IgD-negative memory B cell (primary cell): Measurements from ENCODE around the gene SUN5. TPM values are rescaled to one million over a fixed set of nuclear protein-coding genes. Genes with fewer than 3 reads are reported as not detected.

Source experiments
- H3K27ac Mint-ChIP-seq, 3 donors: one replicate each; pipeline ENCODE4 v1.8.0; 2020 to 2022; ENCODE audit warnings: mild to moderate bottlenecking in 3 of 3, mixed read lengths in 3 of 3, moderate library complexity in 1 of 3
- H3K27me3 Mint-ChIP-seq: one replicate; pipeline ENCODE4 v1.8.0; 2021; ENCODE audit warnings: mixed read lengths
- H3K36me3 Mint-ChIP-seq: one replicate; pipeline ENCODE4 v1.8.0; 2020; ENCODE audit warnings: mild to moderate bottlenecking, mixed read lengths
- H3K4me1 Mint-ChIP-seq, 3 donors: one replicate each; pipeline ENCODE4 v1.8.0; 2020 to 2022; ENCODE audit warnings: mixed read lengths in 3 of 3, mild to moderate bottlenecking in 1 of 3
- H3K4me3 Mint-ChIP-seq, 4 donors: one replicate each; pipeline ENCODE4 v1.8.0; 2020 to 2022; ENCODE audit warnings: mild to moderate bottlenecking in 4 of 4, mixed read lengths in 4 of 4, moderate library complexity in 3 of 4
- H3K9me3 Mint-ChIP-seq, 3 donors: one replicate each; pipeline ENCODE4 v1.8.0; 2020 to 2021; ENCODE audit warnings: mixed read lengths in 3 of 3, mild to moderate bottlenecking in 1 of 3
- polyA plus RNA-seq: library from polyadenylated mRNA; unstranded; fragments of 300-500 nt; fragmentation: Illumina TruSeq; gene quantifications from one replicate; pipeline ENCODE4 v1.2.3, GENCODE V29; 2021

Gene SUN5
- polyA plus RNA-seq, 1 donor from 2014 or later, result not detected

DNA sequence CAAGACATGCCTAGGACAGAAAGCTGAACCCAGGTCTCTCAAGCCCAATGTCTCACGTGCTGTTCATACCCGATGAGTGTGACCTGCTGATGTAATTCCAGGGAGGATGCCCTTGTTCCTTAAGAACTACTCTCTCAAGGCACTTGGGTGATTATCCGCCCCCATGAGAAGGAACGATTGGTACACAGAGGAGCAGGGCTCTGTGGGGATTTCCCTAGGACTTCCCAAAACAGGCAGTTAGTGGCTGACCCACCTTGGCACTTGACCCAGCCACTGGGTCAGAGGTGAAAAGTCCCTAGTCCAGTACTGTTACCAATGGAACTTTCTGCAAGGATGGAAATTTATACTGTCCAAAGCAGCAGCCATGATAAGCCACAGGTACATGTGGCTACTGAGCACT lies 18.1 kb upstream of the SUN5 start:
- H3K36me3 Mint-ChIP-seq, result no peaks in the 10 kb centered on the region
- H3K4me3 Mint-ChIP-seq, result no peak overlapping the region
- H3K4me1 Mint-ChIP-seq, result peaks cover 0 to 5% (median 5%) of the 10 kb centered on the region in 3 donors
- no peaks in the 10 kb centered on the region for H3K27me3 Mint-ChIP-seq
- H3K27ac Mint-ChIP-seq, result no peak overlapping the region
- H3K9me3 Mint-ChIP-seq, result no peaks in the 10 kb centered on the region

DNA sequence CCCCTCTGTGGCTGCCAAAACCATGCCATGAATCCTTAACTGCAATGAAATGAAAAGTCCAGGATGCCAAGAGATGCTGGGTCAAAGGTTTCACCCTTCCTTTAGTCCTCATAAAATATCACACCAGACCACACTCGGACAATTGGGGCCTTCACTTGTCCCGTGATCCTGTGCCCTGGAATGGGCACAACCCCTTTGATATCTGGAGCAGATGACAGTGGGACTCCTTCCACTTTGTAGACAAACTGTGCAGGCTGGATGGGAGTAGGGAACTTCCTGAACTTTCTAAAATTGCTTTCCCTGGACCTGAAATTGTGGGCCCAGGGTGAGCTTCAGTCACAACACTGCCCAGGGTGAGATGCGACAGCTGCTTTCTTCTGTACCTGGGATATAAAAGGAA lies 17.6 kb upstream of the SUN5 start:
- no peak overlapping the region for H3K4me3 Mint-ChIP-seq
- no peaks in the 10 kb centered on the region for H3K36me3 Mint-ChIP-seq
- H3K27ac Mint-ChIP-seq, result no peak overlapping the region
- no peaks in the 10 kb centered on the region for H3K27me3 Mint-ChIP-seq
- H3K4me1 Mint-ChIP-seq, result peaks cover 0 to 5% (median 5%) of the 10 kb centered on the region in 3 donors
- no peaks in the 10 kb centered on the region for H3K9me3 Mint-ChIP-seq

DNA sequence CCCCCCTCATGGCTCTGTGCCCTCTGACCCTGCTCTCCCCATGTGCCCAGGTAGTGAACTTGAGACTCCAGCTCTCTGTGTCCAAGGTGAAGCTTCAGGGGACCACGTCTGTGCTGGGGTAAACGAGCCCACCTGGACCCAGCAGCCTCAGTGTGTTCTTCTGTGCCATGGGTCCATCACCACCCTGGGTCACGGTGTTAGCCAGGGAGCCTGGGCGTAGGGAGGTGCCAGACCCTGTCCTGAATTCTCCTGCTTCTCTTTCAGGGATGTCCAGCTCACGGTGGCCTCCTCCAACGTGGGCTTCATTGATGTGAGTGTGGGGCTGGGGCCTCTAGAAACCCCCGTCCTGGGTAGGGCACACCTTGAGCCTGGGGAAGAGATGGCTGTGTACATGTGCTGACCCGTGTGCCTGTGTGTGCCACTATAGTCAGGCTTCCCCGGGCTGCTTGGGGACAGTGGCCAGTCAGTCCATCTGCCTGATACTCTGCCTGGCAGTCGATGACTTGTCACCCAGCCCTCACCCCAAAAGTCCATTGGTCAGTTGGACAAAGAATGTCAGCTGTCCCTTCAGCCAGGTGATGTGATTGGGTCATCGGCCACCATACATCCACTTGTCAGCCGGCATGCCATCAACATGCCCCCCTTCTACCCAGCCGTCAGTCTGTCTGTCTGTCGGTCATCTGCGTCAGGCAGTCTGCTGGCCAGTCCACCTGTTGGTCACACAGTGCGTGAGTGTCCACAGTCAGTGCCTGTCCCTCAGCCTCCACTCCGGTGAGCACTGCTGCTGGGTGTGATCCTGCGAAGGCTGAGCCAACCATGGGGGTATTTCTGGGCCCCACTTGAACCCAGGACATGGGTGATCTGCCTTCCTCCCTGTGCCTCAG lies 16.3 kb upstream of the SUN5 start:
- peaks cover 0 to 8% (median 7%) of the 10 kb centered on the region in 3 donors for H3K4me1 Mint-ChIP-seq
- H3K36me3 Mint-ChIP-seq, result no peaks in the 10 kb centered on the region
- H3K27me3 Mint-ChIP-seq, result no peaks in the 10 kb centered on the region
- H3K27ac Mint-ChIP-seq, result peak overlapping the region in 1 of 3 donors; percentile 54
- H3K4me3 Mint-ChIP-seq, result no peak overlapping the region
- no peaks in the 10 kb centered on the region for H3K9me3 Mint-ChIP-seq

DNA sequence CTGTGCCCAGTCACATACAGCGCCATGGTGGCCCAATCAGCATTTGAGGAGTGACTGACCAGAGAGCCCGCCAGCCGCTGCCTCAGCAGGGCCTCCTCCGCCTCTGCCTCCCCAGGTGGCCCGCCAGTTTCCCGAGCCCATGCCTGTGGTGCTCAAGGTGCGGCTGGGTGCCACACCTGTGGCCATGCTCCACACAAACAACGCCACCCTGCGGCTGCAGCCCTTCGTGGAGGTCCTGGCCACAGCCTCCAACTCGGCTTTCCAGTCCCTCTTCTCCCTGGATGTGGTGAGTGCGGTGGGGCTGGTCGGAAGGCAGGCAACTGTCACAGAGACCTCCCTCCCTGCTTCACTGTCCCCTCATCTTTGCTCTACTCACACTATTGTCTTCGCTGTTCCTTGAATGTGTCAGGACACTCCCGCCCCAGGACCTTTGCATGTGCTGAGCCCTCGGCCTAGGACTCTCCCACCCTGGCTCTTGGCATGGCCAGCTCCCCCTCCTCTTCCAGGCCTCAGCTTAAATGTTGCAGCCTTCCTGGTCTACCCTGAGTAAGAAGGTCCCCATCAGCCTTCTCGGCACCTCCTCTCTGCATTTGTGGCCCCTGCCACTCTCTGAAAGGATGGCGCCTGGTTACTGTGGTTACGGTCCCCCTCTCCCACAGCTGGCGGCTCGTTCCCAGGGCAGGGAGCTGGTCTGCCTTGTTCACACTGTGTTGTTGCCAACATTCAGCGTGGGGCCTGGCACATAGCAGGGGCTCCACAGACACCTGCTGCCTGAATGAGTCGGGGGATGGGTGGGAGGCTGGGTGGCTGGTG lies 15.4 kb upstream of the SUN5 start:
- Mint-ChIP-seq H3K27ac (peak overlapping the region in 1 of 3 donors; percentile 54), H3K4me1 (peaks cover 0 to 8% (median 7%) of the 10 kb centered on the region in 3 donors), H3K27me3 (no peaks in the 10 kb centered on the region), H3K9me3 (no peaks in the 10 kb centered on the region), H3K4me3 (no peak overlapping the region), H3K36me3 (no peaks in the 10 kb centered on the region)

DNA sequence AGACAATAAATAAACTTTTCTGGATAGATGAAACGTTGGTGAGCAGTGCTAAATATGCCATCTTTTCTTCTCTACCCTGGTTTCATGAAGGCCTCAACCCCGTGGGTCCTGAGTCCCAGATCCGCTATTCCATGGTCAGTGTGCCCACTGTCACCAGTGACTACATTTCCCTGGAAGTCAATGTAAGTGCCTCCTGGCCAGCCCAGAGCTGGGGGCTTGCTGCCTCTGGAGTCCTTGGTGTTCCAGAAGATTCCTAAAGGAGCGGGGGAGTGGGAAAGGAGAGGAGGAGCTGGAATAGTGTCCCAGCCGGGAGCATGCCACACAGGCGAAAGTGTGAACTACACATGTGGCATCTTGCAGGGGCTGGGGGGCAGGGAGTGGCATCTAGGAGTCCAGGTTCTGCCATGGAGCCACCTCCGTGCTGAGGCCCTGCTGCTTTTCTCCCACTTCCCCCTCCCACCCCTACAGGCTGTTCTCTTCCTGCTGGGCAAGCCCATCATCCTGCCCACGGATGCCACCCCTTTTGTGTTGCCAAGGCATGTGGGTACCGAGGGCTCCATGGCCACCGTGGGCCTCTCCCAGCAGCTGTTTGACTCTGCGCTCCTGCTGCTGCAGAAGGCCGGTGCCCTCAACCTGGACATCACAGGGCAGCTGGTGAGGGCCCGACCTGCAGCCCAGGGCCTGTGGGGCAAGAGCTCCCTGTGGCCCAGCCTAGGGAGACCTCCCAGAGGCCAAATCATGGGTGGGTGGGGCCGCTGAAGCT lies 14.1 kb upstream of the SUN5 start:
- Mint-ChIP-seq H3K4me3 (no peak overlapping the region), H3K9me3 (no peaks in the 10 kb centered on the region), H3K27me3 (no peaks in the 10 kb centered on the region), H3K27ac (no peak overlapping the region), H3K36me3 (no peaks in the 10 kb centered on the region), H3K4me1 (peaks cover 0 to 8% (median 7%) of the 10 kb centered on the region in 3 donors)

DNA sequence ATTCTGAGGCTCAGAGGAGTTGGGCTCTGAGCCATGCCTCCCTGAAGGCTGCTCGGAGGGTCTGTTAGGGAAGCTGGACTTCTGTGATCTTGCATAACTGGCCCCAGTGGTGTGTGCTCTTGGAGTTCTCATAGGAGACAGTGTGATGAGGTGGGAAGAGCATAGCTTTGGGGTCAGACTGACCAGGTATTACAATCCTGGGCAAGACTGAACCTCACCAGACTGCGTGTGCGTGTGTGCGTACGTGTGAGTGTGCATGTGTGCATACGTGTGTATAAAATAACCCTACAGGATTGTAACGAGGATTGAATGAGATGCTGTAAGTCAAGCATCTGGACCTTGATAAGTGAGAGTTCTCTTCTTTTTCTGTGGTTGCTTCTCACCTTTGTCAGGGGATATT lies 13.3 kb upstream of the SUN5 start:
- H3K9me3 Mint-ChIP-seq, result no peaks in the 10 kb centered on the region
- H3K4me3 Mint-ChIP-seq, result no peak overlapping the region
- H3K4me1 Mint-ChIP-seq, result peaks cover 0 to 8% (median 7%) of the 10 kb centered on the region in 3 donors
- no peaks in the 10 kb centered on the region for H3K36me3 Mint-ChIP-seq
- peaks cover under 1% of the 10 kb centered on the region for H3K27me3 Mint-ChIP-seq
- H3K27ac Mint-ChIP-seq, result no peak overlapping the region

GRCh38 chr20:33016581-33017109 lies 12.4 kb upstream of the SUN5 start:
- Mint-ChIP-seq H3K27me3 (peaks cover 2% of the 10 kb centered on the region), H3K4me1 (peaks cover 0 to 8% (median 7%) of the 10 kb centered on the region in 3 donors), H3K36me3 (no peaks in the 10 kb centered on the region), H3K4me3 (no peak overlapping the region), H3K9me3 (no peaks in the 10 kb centered on the region), H3K27ac (no peak overlapping the region)

GRCh38 chr20:33015700-33016580 lies 11.7 kb upstream of the SUN5 start:
- Mint-ChIP-seq H3K27ac (no peak overlapping the region), H3K36me3 (no peaks in the 10 kb centered on the region), H3K4me3 (no peak overlapping the region), H3K27me3 (peaks cover 2% of the 10 kb centered on the region), H3K9me3 (no peaks in the 10 kb centered on the region), H3K4me1 (peaks cover 0 to 3% (median 2%) of the 10 kb centered on the region in 3 donors)

- Mint-ChIP-seq H3K36me3 (no peaks in the 10 kb centered on the region), H3K9me3 (no peaks in the 10 kb centered on the region), H3K4me3 (no peak overlapping the region), H3K4me1 (peaks cover 0 to 3% (median 2%) of the 10 kb centered on the region in 3 donors), H3K27me3 (peaks cover 2% of the 10 kb centered on the region), H3K27ac (no peak overlapping the region)
These were observed 10.9 kb upstream of the SUN5 start for GRCh38 chr20:33015114-33015484.

DNA sequence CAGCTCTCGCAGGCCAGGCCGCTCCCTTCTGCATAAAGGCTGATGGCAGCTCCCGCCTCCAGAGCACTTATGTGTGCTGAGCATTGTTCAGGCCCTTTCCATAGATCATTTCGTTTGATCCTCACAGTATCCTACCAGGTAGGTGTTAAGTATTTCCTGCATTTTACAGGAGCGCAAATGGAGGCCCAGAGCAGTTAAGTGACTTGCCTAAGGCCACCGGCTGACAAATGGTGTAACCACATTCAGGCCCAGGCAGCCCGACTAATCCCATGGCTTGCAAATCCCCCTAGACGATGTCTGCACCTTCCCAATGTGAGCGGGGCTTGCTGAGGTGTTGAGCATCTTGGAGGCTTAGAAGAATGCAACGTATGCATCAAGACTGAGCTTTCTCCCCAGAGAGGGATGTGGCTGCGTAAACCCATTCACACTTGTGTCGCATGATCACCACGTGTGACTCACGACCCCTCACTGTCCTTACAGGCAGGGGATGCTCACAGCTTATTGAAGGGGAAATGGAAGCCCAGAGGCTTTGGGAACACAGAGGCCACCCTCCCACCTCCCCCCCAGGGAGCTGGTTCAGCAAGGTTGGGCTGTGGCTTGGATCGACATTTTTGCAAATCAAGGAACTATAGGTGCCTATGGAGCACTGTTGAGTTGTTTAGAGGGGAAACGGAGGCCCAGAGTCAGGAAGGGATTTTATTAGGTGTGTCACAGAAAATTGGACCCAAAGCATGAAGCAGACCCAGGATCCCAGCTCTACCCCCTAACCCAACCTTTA lies 10.3 kb upstream of the SUN5 start:
- H3K36me3 Mint-ChIP-seq, result no peaks in the 10 kb centered on the region
- no peak overlapping the region for H3K27ac Mint-ChIP-seq
- no peaks in the 10 kb centered on the region for H3K9me3 Mint-ChIP-seq
- peaks cover 0 to 3% (median 2%) of the 10 kb centered on the region in 3 donors for H3K4me1 Mint-ChIP-seq
- no peak overlapping the region for H3K4me3 Mint-ChIP-seq
- H3K27me3 Mint-ChIP-seq, result peaks cover 2% of the 10 kb centered on the region

DNA sequence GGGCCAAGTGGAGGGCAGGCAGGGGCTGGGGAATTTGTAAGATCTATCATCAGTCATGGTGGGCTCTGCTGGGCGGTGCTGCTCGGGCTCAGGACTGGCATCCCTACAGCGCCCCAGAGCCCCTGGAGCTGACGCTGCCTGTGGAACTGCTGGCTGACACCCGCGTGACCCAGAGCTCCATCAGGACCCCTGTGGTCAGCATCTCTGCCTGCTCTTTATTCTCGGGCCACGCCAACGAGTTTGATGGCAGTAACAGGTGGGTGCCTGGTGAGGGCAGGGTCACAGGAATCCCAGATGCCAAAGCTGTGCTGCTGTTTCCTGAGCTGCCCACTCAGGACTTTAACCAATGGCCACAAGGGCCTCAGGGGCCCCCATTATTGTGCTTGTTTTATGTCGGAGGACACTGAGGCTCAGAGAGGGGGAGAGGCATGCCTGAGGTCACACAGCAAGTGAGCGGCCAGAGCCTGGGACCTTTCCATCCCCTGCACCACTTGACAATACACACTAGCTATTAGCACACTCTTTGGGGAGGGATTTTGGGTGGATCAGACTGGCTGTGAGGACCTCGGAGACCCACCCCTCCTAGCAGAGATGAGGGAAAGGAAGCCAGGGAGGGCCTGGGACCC lies 9.6 kb upstream of the SUN5 start:
- Mint-ChIP-seq H3K4me3 (no peak overlapping the region), H3K9me3 (no peaks in the 10 kb centered on the region), H3K36me3 (no peaks in the 10 kb centered on the region), H3K4me1 (peaks cover 0 to 7% (median 5%) of the 10 kb centered on the region in 3 donors), H3K27me3 (peaks cover 2% of the 10 kb centered on the region), H3K27ac (no peak overlapping the region)

DNA sequence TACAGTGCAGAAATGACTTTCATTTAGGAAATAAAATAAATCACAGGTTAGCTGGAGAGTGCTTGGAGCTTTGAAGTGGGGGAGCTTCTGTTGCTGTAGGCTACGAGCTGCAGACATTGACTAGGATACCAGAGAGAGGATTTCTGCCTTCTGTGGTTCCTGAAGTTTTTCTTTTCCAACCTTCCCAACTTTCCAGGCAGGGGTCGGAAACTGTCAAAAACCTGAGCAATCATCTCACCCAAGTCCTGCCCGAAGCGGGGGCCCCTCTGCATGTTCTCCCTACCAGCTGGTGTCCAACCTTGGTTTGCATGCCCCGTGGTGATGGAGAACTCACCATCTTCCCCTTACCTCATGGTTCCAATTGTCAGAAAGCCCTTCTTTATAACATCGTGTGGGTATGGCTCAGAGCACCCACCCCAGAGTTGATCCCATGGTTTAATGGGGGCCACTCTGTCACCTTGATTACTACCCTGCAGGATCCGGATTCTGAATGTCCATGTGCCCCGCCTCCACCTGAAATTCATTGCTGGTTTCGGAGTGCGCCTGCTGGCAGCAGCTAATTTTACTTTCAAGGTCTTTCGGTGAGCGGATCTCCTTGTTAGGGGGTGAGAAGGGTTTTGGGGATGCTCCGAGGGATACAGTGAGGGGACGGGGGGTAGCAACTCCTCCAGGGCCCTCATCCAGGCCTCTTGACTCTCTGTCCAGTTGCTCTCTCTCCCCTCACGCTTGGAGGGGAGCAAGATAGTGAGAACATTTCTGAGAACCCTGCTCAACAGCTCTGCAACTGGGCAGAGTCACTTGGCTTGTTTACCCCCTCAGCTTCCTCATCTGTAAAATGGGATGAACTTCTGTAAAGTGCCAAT lies 8.3 kb upstream of the SUN5 start:
- Mint-ChIP-seq H3K4me1 (peaks cover 0 to 7% (median 5%) of the 10 kb centered on the region in 3 donors), H3K9me3 (no peaks in the 10 kb centered on the region), H3K27ac (no peak overlapping the region), H3K27me3 (peaks cover 2% of the 10 kb centered on the region), H3K36me3 (no peaks in the 10 kb centered on the region), H3K4me3 (no peak overlapping the region)
